Spleen (tissue), 7 donors: Measurements from ENCODE around the gene ZC2HC1C.

Experiments
- CTCF ChIP-seq, 11 experiments: fragments of 200-600 bp in 7 of 11; fragments of 450-650 bp in 4 of 11; sonication (generic) in 4 of 11; IDR thresholded peaks in 8 of 11; conservative IDR thresholded peaks in 3 of 11; 1 replicate in 7 of 11; 2 replicates in 4 of 11; pipeline versions ENCODE4 v1.4.0 to v1.8.0; 2016 to 2021; ENCODE audit warnings: antibody characterized with exemption in 11 of 11, inconsistent platforms in 4 of 11, mild to moderate bottlenecking in 1 of 11
- POLR2A ChIP-seq, 3 donors: fragments of 450-650 bp; IDR thresholded peaks; one replicate each; pipeline ENCODE4 v1.5.1; 2017; ENCODE audit warnings: antibody characterized with exemption in 3 of 3, mild to moderate bottlenecking in 1 of 3
- donor health status: DM: no; HTN: no; CAD: no; lungs with moderate emphysema.
- donor health status: DM: no; HTN: no; CAD: no.
- donor health status: DM: no; HTN: no; CAD: no.

GRCh38 chr14:75067212-75067611, 2.2 kb upstream of the ZC2HC1C start:
- TF ChIP-seq CTCF (IDR thresholded peaks at IDR 0.05 in 8 of 11, conservative IDR thresholded peaks at IDR 0.05 in 3 of 11) (no peak), POLR2A (IDR thresholded peaks at IDR 0.05) (no peak)
